SK-N-SH (cell line): ENCODE results near the gene OR6V1. TPM values are rescaled to one million over a fixed set of nuclear protein-coding genes. Genes with fewer than 3 reads are reported as not detected.

Source experiments
- CTCF ChIA-PET: fragments of 300-600, 350-600 bp; formaldehyde crosslinking; extraction: SDS; loops from one replicate; lab custom pipeline; 2021; lab: Yijun Ruan, JAX
- POLR2A ChIA-PET: fragments of 350-600 bp; sonication (Branson Sonifier 250); formaldehyde crosslinking; extraction: SDS; loops from one replicate; lab custom pipeline; 2020; ENCODE audit warnings: antibody characterized with exemption, inconsistent platforms; lab: Yijun Ruan, JAX
- DNase-seq: peaks from one replicate; pipeline ENCODE4 v3.0.0; 2012
- H2AFZ ChIP-seq: fragments of 200-600 bp; sonication (generic); 2 replicates; pipeline ENCODE4 v1.8.1; 2016; ENCODE audit warnings: antibody characterized with exemption, mild to moderate bottlenecking, low read depth
- H3F3A ChIP-seq: fragments of 200-600 bp; sonication (generic); replicated peaks from 2 replicates; pipeline ENCODE3; 2016; ENCODE audit warnings: antibody characterized with exemption, mild to moderate bottlenecking; ENCODE audit not compliant: insufficient read depth
- H3K27ac ChIP-seq, 2 experiments: fragments of 200-500 bp in 1 of 2; fragments of 200-600 bp in 1 of 2; sonication (Bioruptor generic) in 1 of 2; sonication (generic), shearing (Covaris generic) in 1 of 2; 2 replicates each; pipeline versions ENCODE4 v1.5.1 to v1.6.1; 2014 to 2016; ENCODE audit warnings: low read depth in 2 of 2, inconsistent platforms in 1 of 2, low read length in 1 of 2, mild to moderate bottlenecking in 1 of 2, mixed read lengths in 1 of 2
- H3K27me3 ChIP-seq: fragments of 200-600 bp; sonication (generic), shearing (Covaris generic); 2 replicates; pipeline ENCODE4 v1.6.1; 2016; ENCODE audit warnings: mixed run types; ENCODE audit not compliant: insufficient read depth
- H3K36me3 ChIP-seq, 2 experiments: fragments of 200-500 bp in 1 of 2; fragments of 200-600 bp in 1 of 2; sonication (Bioruptor generic) in 1 of 2; sonication (generic) in 1 of 2; replicated peaks in 1 of 2; 2 replicates each; pipeline versions ENCODE3 to v1.5.1; 2014 to 2016; ENCODE audit warnings: low read length in 1 of 2, mild to moderate bottlenecking in 1 of 2; ENCODE audit not compliant: insufficient read depth in 2 of 2, control insufficient read depth in 1 of 2
- H3K4me1 ChIP-seq, 2 experiments: fragments of 200-500 bp in 1 of 2; fragments of 200-600 bp in 1 of 2; sonication (Bioruptor generic) in 1 of 2; sonication (generic), shearing (Covaris generic) in 1 of 2; 2 replicates each; pipeline versions ENCODE4 v1.5.1 to v1.6.1; 2014 to 2016; ENCODE audit warnings: low read depth in 1 of 2, low read length in 1 of 2, mixed run types in 1 of 2; ENCODE audit not compliant: insufficient read depth in 2 of 2, control insufficient read depth in 1 of 2
- H3K4me2 ChIP-seq: fragments of 200-600 bp; sonication (generic), shearing (Covaris generic); 2 replicates; pipeline ENCODE4 v1.6.1; 2017; ENCODE audit warnings: mixed run types
- H3K4me3 ChIP-seq, 2 experiments: fragments of 200-500 bp in 1 of 2; fragments of 200-600 bp in 1 of 2; sonication (Bioruptor generic) in 1 of 2; sonication (generic), shearing (Covaris generic) in 1 of 2; 2 replicates each; pipeline versions ENCODE4 v1.5.1 to v1.8.1; 2014 to 2016; ENCODE audit warnings: low read depth in 2 of 2, inconsistent platforms in 1 of 2, low read length in 1 of 2, mild to moderate bottlenecking in 1 of 2, mixed read lengths in 1 of 2, moderate library complexity in 1 of 2
- H3K79me2 ChIP-seq: fragments of 200-600 bp; sonication (generic); 2 replicates; pipeline ENCODE4 v1.8.1; 2017; ENCODE audit warnings: mild to moderate bottlenecking; ENCODE audit not compliant: insufficient read depth
- H3K9ac ChIP-seq: fragments of 200-600 bp; sonication (generic); 2 replicates; pipeline ENCODE4 v1.6.1; 2017; ENCODE audit warnings: mixed run types
- H3K9me2 ChIP-seq: fragments of 200-600 bp; sonication (generic); 2 replicates; pipeline ENCODE4 v1.6.1; 2017; ENCODE audit warnings: mixed run types
- H3K9me3 ChIP-seq: fragments of 200-600 bp; sonication (generic); 2 replicates; pipeline ENCODE4 v1.6.1; 2017; ENCODE audit warnings: mixed run types, mild to moderate bottlenecking, moderate library complexity
- H4K20me1 ChIP-seq: fragments of 200-600 bp; sonication (generic); 2 replicates; pipeline ENCODE4 v1.6.1; 2017; ENCODE audit warnings: mild to moderate bottlenecking, mixed run types; ENCODE audit not compliant: insufficient read depth
- CTCF ChIP-seq: fragments of 200-600 bp; sonication (generic); IDR thresholded peaks from 2 replicates; pipeline ENCODE4 v1.6.1; 2017; ENCODE audit warnings: antibody characterized with exemption, mild to moderate bottlenecking, moderate library complexity
- ELF1 ChIP-seq: IDR thresholded peaks from 2 replicates; pipeline ENCODE4 v1.4.0; 2012
- EP300 ChIP-seq, 2 experiments: IDR thresholded peaks; 2 replicates each; pipeline versions ENCODE4 v1.4.0 to v1.6.1; 2012; ENCODE audit warnings: borderline replicate concordance in 1 of 2, low read depth in 1 of 2, low read length in 1 of 2
- FOXJ3 ChIP-seq: sonication (generic); formaldehyde crosslinking; IDR thresholded peaks from 2 replicates; pipeline ENCODE4 v1.5.1; 2020; ENCODE audit warnings: mild to moderate bottlenecking, missing genetic modification reagents
- GABPA ChIP-seq: IDR thresholded peaks from 2 replicates; pipeline ENCODE4 v1.4.0; 2012; ENCODE audit warnings: low read depth, mild to moderate bottlenecking
- GATA2 ChIP-seq: sonication (generic); formaldehyde crosslinking; IDR thresholded peaks from 2 replicates; pipeline ENCODE4 v1.5.0; 2020; ENCODE audit warnings: mild to moderate bottlenecking, missing genetic modification reagents
- MAX ChIP-seq: IDR thresholded peaks from 2 replicates; pipeline ENCODE4 v1.4.0; 2012; ENCODE audit warnings: low read depth
- NRF1 ChIP-seq: IDR thresholded peaks from 2 replicates; pipeline ENCODE4 v1.6.1; 2012; ENCODE audit warnings: low read depth, mild to moderate bottlenecking, low read length
- PBX3 ChIP-seq: IDR thresholded peaks from 2 replicates; pipeline ENCODE4; 2012
- POLR2AphosphoS5 ChIP-seq: IDR thresholded peaks from 2 replicates; pipeline ENCODE4 v1.6.1; 2012; ENCODE audit warnings: low read depth, low read length
- RAD21 ChIP-seq: IDR thresholded peaks from 2 replicates; pipeline ENCODE4 v1.6.1; 2012; ENCODE audit warnings: mild to moderate bottlenecking, low read length
- RCOR1 ChIP-seq: fragments of 150-350 bp; IDR thresholded peaks from 2 replicates; pipeline ENCODE4 v1.6.1; 2017; ENCODE audit warnings: antibody characterized with exemption, low read length
- REST ChIP-seq: IDR thresholded peaks from 2 replicates; pipeline ENCODE4 v1.6.1; 2012; ENCODE audit warnings: mild to moderate bottlenecking, low read depth, low read length, moderate library complexity
- RXRA ChIP-seq: IDR thresholded peaks from 2 replicates; pipeline ENCODE4 v1.4.0; 2012; ENCODE audit warnings: low read depth, mild to moderate bottlenecking, borderline replicate concordance
- TCF12 ChIP-seq: IDR thresholded peaks from 2 replicates; pipeline ENCODE4 v1.4.0; 2012
- TEAD4 ChIP-seq: IDR thresholded peaks from 2 replicates; pipeline ENCODE4 v1.4.0; 2012; ENCODE audit warnings: mild to moderate bottlenecking, borderline replicate concordance; ENCODE audit not compliant: insufficient read depth
- USF1 ChIP-seq: IDR thresholded peaks from 2 replicates; pipeline ENCODE4 v1.4.0; 2012; ENCODE audit warnings: low read depth, borderline replicate concordance
- ZBTB33 ChIP-seq: IDR thresholded peaks from 2 replicates; pipeline ENCODE4 v1.4.0; 2012; ENCODE audit warnings: low read depth, borderline replicate concordance
- WGBS: methylation state at CpG from one replicate; pipeline ENCODE4 v1.1.6; 2017; ENCODE audit warnings: low lambda C conversion rate; 5-methylcytosine and 5-hydroxymethylcytosine counted together
- polyA plus RNA-seq, 3 experiments: library from polyadenylated mRNA; depleted of rRNA; stranded (reverse); fragments of >200 nt; gene quantifications; 2 replicates each; pipeline ENCODE4 v1.2.3, GENCODE V29; 2012

OR6V1 gene
- polyA plus RNA-seq, 1 of the 3 experiments (the other 2 are of a cell fraction), result not detected

GRCh38 chr7:143016996-143017395, 35.1 kb upstream of the OR6V1 start:
- peaks cover 8% of the 10 kb centered on the region for H3F3A ChIP-seq
- no peak for DNase-seq
- H4K20me1 ChIP-seq, result no peaks in the 10 kb centered on the region
- H3K4me1 ChIP-seq, result peaks cover 3 to 33% of the 10 kb centered on the region in 2 experiments
- no peaks in the 10 kb centered on the region for H3K79me2 ChIP-seq
- H2AFZ ChIP-seq, result peak overlapping the region; percentile 10; the same call in 1 of the 2 replicates
- H3K27ac ChIP-seq, result peak overlapping the region in 1 of 2 experiments; percentile 60; a peak in 2 of 4 replicates
- WGBS, result 28% methylated on average over 2 of the region's 2 CpGs
- ChIA-PET CTCF (interaction anchor here (0.7 to 23.7 kb wide), 6 partner anchors 9 to 224 kb away, joined by 3 to 450 read pairs (median 14); partner anchors contain the start of gene TAS2R40), POLR2A (no interaction called here)
- no peak overlapping the region for H3K9ac ChIP-seq
- no peak overlapping the region for H3K4me2 ChIP-seq
- H3K36me3 ChIP-seq, result no peaks in the 10 kb centered on the region
- H3K27me3 ChIP-seq, result no peaks in the 10 kb centered on the region
- H3K4me3 ChIP-seq, result no peak overlapping the region
- peaks cover 8% of the 10 kb centered on the region; the same call in 1 of the 2 replicates for H3K9me3 ChIP-seq
- no peaks in the 10 kb centered on the region for H3K9me2 ChIP-seq
- TF ChIP-seq FOXJ3 (CRISPR knock-in tag) (no peak), MAX (no peak; the same call in 1 of the 2 replicates)

- no peak overlapping the region for H2AFZ ChIP-seq
- H3K4me2 ChIP-seq, result no peak overlapping the region
- no peaks in the 10 kb centered on the region for H4K20me1 ChIP-seq
- peaks cover 8% of the 10 kb centered on the region for H3F3A ChIP-seq
- peaks cover 2 to 27% of the 10 kb centered on the region in 2 experiments for H3K4me1 ChIP-seq
- H3K9ac ChIP-seq, result no peak overlapping the region
- no peak for DNase-seq
- no peaks in the 10 kb centered on the region for H3K79me2 ChIP-seq
- no peak overlapping the region for H3K4me3 ChIP-seq
- peaks cover 8% of the 10 kb centered on the region; the same call in 1 of the 2 replicates for H3K9me3 ChIP-seq
- H3K27me3 ChIP-seq, result no peaks in the 10 kb centered on the region
- no peak overlapping the region for H3K27ac ChIP-seq
- H3K9me2 ChIP-seq, result no peaks in the 10 kb centered on the region
- H3K36me3 ChIP-seq, result no peaks in the 10 kb centered on the region
- ChIA-PET POLR2A (no interaction called here), CTCF (interaction anchor here (1.2 to 23.7 kb wide), 4 partner anchors 11 to 200 kb away, joined by 3 to 450 read pairs (median 30); partner anchors contain the start of gene TAS2R40)
- TF ChIP-seq GABPA (no peak), ZBTB33 (no peak), TEAD4 (no peak), ELF1 (no peak), FOXJ3 (CRISPR knock-in tag) (no peak), NRF1 (no peak), RCOR1 (no peak), REST (no peak), PBX3 (no peak), RXRA (no peak), POLR2AphosphoS5 (no peak), RAD21 (no peak), GATA2 (CRISPR knock-in tag) (no peak), CTCF (no peak), EP300 (IDR thresholded peaks at IDR 0.05; ENCODE audit: borderline replicate concordance in 1 of 2, low read depth in 1 of 2, low read length in 1 of 2) (no peak), TCF12 (no peak), USF1 (no peak)
Observed at GRCh38 chr7:143018931-143019330, 33.2 kb upstream of the OR6V1 start.
